ENCODE data around the gene ELMO3. TPM values are rescaled to one million over a fixed set of nuclear protein-coding genes. Genes with fewer than 3 reads are reported as not detected.
A peak's percentile ranks its signal among the peaks of the same experiment; 100 is the strongest.

ELMO3 gene
- polyA plus RNA-seq, 1 donor from 2014 or later, result 2.2 TPM

GRCh38 chr16:67169642-67170167 lies 29.2 kb upstream of the ELMO3 start:
- Histone ChIP-seq H3K9me2 (ENCODE audit: insufficient read depth, low read length) (no peaks in the 10 kb centered on the region), H3K4me3 (ENCODE audit: low read length) (peak overlapping the region; percentile 52), H3K27ac (ENCODE audit: low read length) (no peak overlapping the region), H3K27me3 (ENCODE audit: insufficient read depth, low read depth, low read length) (peaks cover 94% of the 10 kb centered on the region), H2AFZ (ENCODE audit: low read depth, low read length) (no peak overlapping the region), H4K20me1 (ENCODE audit: insufficient read depth) (peaks cover 4% of the 10 kb centered on the region), H3K9me3 (ENCODE audit: low read length) (no peaks in the 10 kb centered on the region), H3K36me3 (ENCODE audit: insufficient read depth, low read length) (no peaks in the 10 kb centered on the region), H3K4me2 (ENCODE audit: low read length) (no peak overlapping the region), H3F3A (ENCODE audit: insufficient read depth, low read length, poor library complexity, severe bottlenecking) (no peaks in the 10 kb centered on the region), H3K9ac (ENCODE audit: low read length) (no peak overlapping the region), H3K79me2 (replicated peaks; ENCODE audit: insufficient read depth, low read length) (no peaks in the 10 kb centered on the region)
- TF ChIP-seq RAD21 (conservative IDR thresholded peaks at IDR 0.05), result no peak
- TF ChIP-seq, protein P1, sequence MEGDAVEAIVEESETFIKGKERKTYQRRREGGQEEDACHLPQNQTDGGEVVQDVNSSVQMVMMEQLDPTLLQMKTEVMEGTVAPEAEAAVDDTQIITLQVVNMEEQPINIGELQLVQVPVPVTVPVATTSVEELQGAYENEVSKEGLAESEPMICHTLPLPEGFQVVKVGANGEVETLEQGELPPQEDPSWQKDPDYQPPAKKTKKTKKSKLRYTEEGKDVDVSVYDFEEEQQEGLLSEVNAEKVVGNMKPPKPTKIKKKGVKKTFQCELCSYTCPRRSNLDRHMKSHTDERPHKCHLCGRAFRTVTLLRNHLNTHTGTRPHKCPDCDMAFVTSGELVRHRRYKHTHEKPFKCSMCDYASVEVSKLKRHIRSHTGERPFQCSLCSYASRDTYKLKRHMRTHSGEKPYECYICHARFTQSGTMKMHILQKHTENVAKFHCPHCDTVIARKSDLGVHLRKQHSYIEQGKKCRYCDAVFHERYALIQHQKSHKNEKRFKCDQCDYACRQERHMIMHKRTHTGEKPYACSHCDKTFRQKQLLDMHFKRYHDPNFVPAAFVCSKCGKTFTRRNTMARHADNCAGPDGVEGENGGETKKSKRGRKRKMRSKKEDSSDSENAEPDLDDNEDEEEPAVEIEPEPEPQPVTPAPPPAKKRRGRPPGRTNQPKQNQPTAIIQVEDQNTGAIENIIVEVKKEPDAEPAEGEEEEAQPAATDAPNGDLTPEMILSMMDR (IDR thresholded peaks at IDR 0.05; ENCODE audit: poor library complexity, severe bottlenecking), result peak; percentile 58

DNA sequence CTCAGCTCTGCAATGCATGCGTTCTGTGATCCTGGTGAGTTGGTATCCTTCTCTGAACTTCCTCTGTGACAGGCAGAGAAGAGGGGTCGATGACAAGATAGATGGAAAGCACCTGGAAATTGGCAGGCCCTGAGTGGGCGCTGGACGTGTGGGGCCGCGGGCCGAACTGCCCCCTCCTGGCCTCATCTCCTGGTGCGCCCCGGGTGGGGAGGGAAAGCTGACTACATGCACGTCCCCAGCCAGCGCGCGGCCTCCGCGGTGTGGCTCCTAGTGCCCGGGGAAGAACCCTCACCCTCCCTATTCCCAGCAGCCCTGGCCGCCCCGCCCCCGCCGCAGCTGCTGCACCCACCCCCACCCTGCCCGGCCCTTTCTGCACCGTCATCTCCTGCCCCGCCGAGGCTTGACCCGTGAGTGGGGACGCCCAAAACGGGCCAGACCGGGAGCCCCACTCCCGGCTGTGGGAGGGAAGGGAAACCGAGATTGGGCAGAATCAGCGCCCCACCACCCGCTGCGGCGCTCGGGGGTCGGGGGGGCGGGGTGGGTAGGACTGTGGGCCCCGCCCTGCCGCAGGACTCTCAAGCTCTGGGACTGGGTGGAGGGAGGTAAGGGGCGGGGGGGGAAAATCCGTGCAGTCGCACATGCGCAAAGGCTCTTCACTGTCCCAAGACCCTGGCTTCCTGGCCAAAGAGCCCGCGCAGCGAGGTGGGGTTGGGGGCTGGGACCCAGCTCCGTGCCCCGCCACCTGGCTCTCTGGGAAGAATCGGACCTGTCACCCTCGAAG lies 28.6 kb upstream of the ELMO3 start, which contains the start of gene NOL3:
Gene NOL3, plus strand, starts transcription at position 371 of the 781 bp plus-strand sequence.
- H3K79me2 ChIP-seq (replicated peaks; ENCODE audit: insufficient read depth, low read length), result no peaks in the 10 kb centered on the region
- H2AFZ ChIP-seq (ENCODE audit: low read depth, low read length), result no peak within 1 kb of the TSS
- H3K4me2 ChIP-seq (ENCODE audit: low read length), result no peak within 1 kb of the TSS
- no peaks in the 10 kb centered on the region for H3K9me2 ChIP-seq (ENCODE audit: insufficient read depth, low read length)
- no peak for TF ChIP-seq RAD21 (conservative IDR thresholded peaks at IDR 0.05)
- no peak for TF ChIP-seq EP300 (conservative IDR thresholded peaks at IDR 0.05; ENCODE audit: poor library complexity, severe bottlenecking)
- TF ChIP-seq EZH2 (IDR thresholded peaks at IDR 0.05; ENCODE audit: borderline replicate concordance, insufficient read depth, low read length, poor library complexity, severe bottlenecking), result no peak
- TF ChIP-seq, protein P1 (IDR thresholded peaks at IDR 0.05; ENCODE audit: poor library complexity, severe bottlenecking), result no peak
- no peak for TF ChIP-seq TAF1 (IDR thresholded peaks at IDR 0.05; ENCODE audit: low read depth)
- TF ChIP-seq SMC3 (conservative IDR thresholded peaks at IDR 0.05; ENCODE audit: poor library complexity), result no peak
- TF ChIP-seq, protein P2, sequence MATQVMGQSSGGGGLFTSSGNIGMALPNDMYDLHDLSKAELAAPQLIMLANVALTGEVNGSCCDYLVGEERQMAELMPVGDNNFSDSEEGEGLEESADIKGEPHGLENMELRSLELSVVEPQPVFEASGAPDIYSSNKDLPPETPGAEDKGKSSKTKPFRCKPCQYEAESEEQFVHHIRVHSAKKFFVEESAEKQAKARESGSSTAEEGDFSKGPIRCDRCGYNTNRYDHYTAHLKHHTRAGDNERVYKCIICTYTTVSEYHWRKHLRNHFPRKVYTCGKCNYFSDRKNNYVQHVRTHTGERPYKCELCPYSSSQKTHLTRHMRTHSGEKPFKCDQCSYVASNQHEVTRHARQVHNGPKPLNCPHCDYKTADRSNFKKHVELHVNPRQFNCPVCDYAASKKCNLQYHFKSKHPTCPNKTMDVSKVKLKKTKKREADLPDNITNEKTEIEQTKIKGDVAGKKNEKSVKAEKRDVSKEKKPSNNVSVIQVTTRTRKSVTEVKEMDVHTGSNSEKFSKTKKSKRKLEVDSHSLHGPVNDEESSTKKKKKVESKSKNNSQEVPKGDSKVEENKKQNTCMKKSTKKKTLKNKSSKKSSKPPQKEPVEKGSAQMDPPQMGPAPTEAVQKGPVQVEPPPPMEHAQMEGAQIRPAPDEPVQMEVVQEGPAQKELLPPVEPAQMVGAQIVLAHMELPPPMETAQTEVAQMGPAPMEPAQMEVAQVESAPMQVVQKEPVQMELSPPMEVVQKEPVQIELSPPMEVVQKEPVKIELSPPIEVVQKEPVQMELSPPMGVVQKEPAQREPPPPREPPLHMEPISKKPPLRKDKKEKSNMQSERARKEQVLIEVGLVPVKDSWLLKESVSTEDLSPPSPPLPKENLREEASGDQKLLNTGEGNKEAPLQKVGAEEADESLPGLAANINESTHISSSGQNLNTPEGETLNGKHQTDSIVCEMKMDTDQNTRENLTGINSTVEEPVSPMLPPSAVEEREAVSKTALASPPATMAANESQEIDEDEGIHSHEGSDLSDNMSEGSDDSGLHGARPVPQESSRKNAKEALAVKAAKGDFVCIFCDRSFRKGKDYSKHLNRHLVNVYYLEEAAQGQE (IDR thresholded peaks at IDR 0.05; ENCODE audit: borderline replicate concordance), result no peak
- no peak for TF ChIP-seq POLR2AphosphoS5 (IDR thresholded peaks at IDR 0.05)
- TF ChIP-seq MXI1 (conservative IDR thresholded peaks at IDR 0.05; ENCODE audit: poor library complexity, severe bottlenecking), result no peak
- H4K20me1 ChIP-seq (ENCODE audit: insufficient read depth), result peaks cover 8% of the 10 kb centered on the region
- no peaks in the 10 kb centered on the region for H3K9me3 ChIP-seq (ENCODE audit: low read length)
- no peak within 1 kb of the TSS for H3K9ac ChIP-seq (ENCODE audit: low read length)
- no peaks in the 10 kb centered on the region for H3F3A ChIP-seq (ENCODE audit: insufficient read depth, low read length, poor library complexity, severe bottlenecking)
- H3K36me3 ChIP-seq (ENCODE audit: insufficient read depth, low read length), result no peaks in the 10 kb centered on the region
- H3K27ac ChIP-seq (ENCODE audit: low read length), result no peak within 1 kb of the TSS
- H3K4me3 ChIP-seq (ENCODE audit: low read length), result peak within 1 kb of the TSS; percentile 52
- H3K27me3 ChIP-seq (ENCODE audit: insufficient read depth, low read depth, low read length), result peaks cover 94% of the 10 kb centered on the region

All from neural cell (in vitro differentiated cells).